Glutamatergic neuron (in vitro differentiated cells): ENCODE results near the gene CEP95. TPM values are rescaled to one million over a fixed set of nuclear protein-coding genes. Genes with fewer than 3 reads are reported as not detected.
"Not testable (repeated sequence)": the region's sequence is repeated elsewhere in the genome, so short reads cannot be mapped to it uniquely, and the experiment has no call there.

Experiments
- DNase-seq: peaks from one replicate; pipeline ENCODE4 v3.0.0; 2022
- H3K27ac Mint-ChIP-seq: one replicate; pipeline ENCODE4 v1.8.0; 2020; ENCODE audit warnings: mild to moderate bottlenecking, mixed read lengths, inconsistent platforms; ENCODE audit not compliant: unreplicated experiment
- H3K27me3 Mint-ChIP-seq: one replicate; pipeline ENCODE4 v1.8.0; 2020; ENCODE audit warnings: mild to moderate bottlenecking, moderate library complexity, mixed read lengths, inconsistent platforms; ENCODE audit not compliant: unreplicated experiment
- H3K36me3 Mint-ChIP-seq: one replicate; pipeline ENCODE4 v1.8.0; 2020; ENCODE audit warnings: mild to moderate bottlenecking, mixed read lengths, inconsistent platforms; ENCODE audit not compliant: unreplicated experiment
- H3K4me1 Mint-ChIP-seq: one replicate; pipeline ENCODE4 v1.8.0; 2020; ENCODE audit warnings: mild to moderate bottlenecking, low read depth, mixed read lengths, inconsistent platforms; ENCODE audit not compliant: unreplicated experiment
- H3K4me3 Mint-ChIP-seq: one replicate; pipeline ENCODE4 v1.8.0; 2020; ENCODE audit warnings: mild to moderate bottlenecking, mixed read lengths, inconsistent platforms; ENCODE audit not compliant: unreplicated experiment
- H3K9me3 Mint-ChIP-seq: one replicate; pipeline ENCODE4 v1.8.0; 2020; ENCODE audit warnings: mild to moderate bottlenecking, moderate library complexity, mixed read lengths, inconsistent platforms; ENCODE audit not compliant: unreplicated experiment
- total RNA-seq: library from RNA; stranded (reverse); fragmentation: NEBNext Ultra II Directional; extraction: Animal tissue kit (Norgen Biotek cat#: 25700); gene quantifications from one replicate; pipeline ENCODE4 v1.2.1, GENCODE V29; 2021; ENCODE audit not compliant: unreplicated experiment
- TF ChIP-seq, protein P1 (sequence below): fragments of 200-600 bp; sonication (generic); IDR thresholded peaks from one replicate; pipeline ENCODE4 v1.5.0; 2021; ENCODE audit not compliant: partially characterized antibody, unreplicated experiment

The CEP95 gene
- total RNA-seq, 1 donor from 2014 or later: 120 TPM

DNA sequence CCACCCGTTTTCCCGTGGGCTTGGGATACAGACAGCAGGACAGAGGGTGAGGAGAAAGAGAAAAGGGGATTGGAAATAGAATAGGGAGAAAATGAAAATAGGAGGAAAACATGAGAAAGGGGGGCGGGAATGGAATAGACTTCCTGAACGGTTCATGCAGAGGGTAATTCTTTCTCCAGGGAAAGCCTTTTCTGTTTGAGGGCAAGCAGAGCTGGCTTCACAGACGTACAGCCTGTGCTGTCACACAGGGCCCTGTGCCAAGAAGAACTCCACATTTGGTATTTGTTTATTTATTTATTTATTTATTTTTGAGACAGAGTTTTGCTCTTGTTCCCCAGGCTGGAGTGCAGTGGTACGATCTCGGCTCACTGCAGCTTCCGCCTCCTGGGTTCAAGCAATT is 45.8 kb upstream of the CEP95 start:
- Mint-ChIP-seq H3K36me3 (no peaks in the 10 kb centered on the region), H3K9me3 (peaks cover 2% of the 10 kb centered on the region), H3K4me3 (no peak overlapping the region), H3K27ac (no peak overlapping the region), H3K27me3 (peaks cover 2% of the 10 kb centered on the region), H3K4me1 (no peaks in the 10 kb centered on the region)
- TF ChIP-seq, protein P1, sequence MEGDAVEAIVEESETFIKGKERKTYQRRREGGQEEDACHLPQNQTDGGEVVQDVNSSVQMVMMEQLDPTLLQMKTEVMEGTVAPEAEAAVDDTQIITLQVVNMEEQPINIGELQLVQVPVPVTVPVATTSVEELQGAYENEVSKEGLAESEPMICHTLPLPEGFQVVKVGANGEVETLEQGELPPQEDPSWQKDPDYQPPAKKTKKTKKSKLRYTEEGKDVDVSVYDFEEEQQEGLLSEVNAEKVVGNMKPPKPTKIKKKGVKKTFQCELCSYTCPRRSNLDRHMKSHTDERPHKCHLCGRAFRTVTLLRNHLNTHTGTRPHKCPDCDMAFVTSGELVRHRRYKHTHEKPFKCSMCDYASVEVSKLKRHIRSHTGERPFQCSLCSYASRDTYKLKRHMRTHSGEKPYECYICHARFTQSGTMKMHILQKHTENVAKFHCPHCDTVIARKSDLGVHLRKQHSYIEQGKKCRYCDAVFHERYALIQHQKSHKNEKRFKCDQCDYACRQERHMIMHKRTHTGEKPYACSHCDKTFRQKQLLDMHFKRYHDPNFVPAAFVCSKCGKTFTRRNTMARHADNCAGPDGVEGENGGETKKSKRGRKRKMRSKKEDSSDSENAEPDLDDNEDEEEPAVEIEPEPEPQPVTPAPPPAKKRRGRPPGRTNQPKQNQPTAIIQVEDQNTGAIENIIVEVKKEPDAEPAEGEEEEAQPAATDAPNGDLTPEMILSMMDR: no peak
- no peak for DNase-seq

- H3K4me1 Mint-ChIP-seq: no peaks in the 10 kb centered on the region
- H3K4me3 Mint-ChIP-seq: no peak overlapping the region
- peaks cover 3% of the 10 kb centered on the region for H3K9me3 Mint-ChIP-seq
- H3K27ac Mint-ChIP-seq: no peak overlapping the region
- TF ChIP-seq, protein P1: no peak
- no peak for DNase-seq
- H3K36me3 Mint-ChIP-seq: no peaks in the 10 kb centered on the region
- H3K27me3 Mint-ChIP-seq: peaks cover 2% of the 10 kb centered on the region
Observed at GRCh38 chr17:64461788-64462187, 45.0 kb upstream of the CEP95 start.

DNA sequence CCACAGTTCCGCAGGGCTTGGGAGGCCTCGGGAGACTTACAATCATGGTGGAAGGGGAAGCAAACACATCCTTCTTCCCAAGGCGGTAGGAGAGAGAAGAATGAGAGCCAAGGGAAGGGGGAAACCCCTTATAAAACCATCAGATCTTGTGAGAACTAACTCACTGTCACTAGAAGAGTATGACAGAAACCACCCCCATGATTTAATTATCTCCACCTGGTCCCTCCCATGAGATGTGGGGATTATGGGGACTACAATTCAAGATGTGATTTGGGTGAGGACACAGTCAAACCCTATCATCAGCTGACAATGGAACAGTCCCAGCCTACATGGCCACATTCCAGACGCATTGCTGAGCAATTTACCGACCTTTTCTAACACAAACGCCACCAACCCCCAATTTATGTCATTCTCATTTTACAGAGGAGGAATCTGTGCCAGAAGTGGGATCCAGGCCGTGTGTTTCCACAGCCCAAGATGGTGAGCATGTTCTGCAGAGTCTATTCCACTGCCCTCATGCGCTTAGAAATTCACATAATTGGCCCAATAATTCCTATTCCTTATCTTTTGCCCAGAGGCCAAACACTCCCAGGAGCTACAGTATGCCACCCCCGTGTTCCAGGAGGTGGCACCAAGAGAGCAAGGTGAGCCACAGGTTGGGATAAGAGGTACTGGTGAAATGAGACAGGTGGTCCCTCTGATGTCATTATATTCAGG is 40.6 kb upstream of the CEP95 start:
- Mint-ChIP-seq H3K9me3 (peaks cover 5% of the 10 kb centered on the region), H3K36me3 (no peaks in the 10 kb centered on the region), H3K4me1 (no peaks in the 10 kb centered on the region), H3K4me3 (no peak overlapping the region), H3K27ac (no peak overlapping the region), H3K27me3 (peaks cover 4% of the 10 kb centered on the region)
- DNase-seq: no peak
- TF ChIP-seq, protein P1: no peak

DNA sequence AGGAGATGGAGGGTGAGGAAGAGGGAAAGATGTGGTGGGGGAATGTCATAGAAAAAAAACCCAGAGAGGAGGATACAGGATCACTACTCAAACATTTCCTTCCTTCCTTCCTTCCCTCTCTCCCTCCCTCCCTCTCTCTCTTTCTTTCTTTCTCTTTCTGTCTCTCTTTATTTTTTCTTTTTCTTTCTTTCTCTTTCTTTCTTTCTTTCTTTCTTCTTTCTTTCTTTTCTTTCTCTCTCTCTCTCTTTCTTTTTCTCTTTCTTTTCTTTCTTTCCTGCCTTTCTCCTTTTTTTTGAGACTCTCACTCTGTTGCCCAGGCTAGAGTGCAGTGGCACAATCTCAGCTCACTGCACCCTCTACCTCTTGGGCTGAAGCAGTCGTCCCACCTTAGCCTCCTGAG is 39.9 kb upstream of the CEP95 start:
- not testable (repeated sequence) for H3K36me3 Mint-ChIP-seq, H3K4me1 Mint-ChIP-seq, H3K27me3 Mint-ChIP-seq, H3K4me3 Mint-ChIP-seq, DNase-seq, H3K9me3 Mint-ChIP-seq, H3K27ac Mint-ChIP-seq

GRCh38 chr17:64470625-64471024 is 36.2 kb upstream of the CEP95 start:
- Mint-ChIP-seq H3K36me3 (no peaks in the 10 kb centered on the region), H3K4me3 (no peak overlapping the region), H3K4me1 (no peaks in the 10 kb centered on the region), H3K27me3 (peaks cover 2% of the 10 kb centered on the region), H3K9me3 (peaks cover 3% of the 10 kb centered on the region), H3K27ac (no peak overlapping the region)
- DNase-seq: no peak
- TF ChIP-seq, protein P1: no peak
